AG09319 (cell line): ENCODE results near the gene EPN2.

Experiments used
- DNase-seq: peaks from one replicate; pipeline ENCODE4 v3.0.0-alpha.2; 2010; ENCODE audit warnings: low read depth; ENCODE audit errors: extremely low read depth
- TF ChIP-seq, protein P1 (sequence below): IDR thresholded peaks from 2 replicates; pipeline ENCODE4 v1.5.1; 2011; ENCODE audit warnings: low read depth, mild to moderate bottlenecking, inconsistent platforms, low read length, moderate library complexity

The EPN2 gene

DNA sequence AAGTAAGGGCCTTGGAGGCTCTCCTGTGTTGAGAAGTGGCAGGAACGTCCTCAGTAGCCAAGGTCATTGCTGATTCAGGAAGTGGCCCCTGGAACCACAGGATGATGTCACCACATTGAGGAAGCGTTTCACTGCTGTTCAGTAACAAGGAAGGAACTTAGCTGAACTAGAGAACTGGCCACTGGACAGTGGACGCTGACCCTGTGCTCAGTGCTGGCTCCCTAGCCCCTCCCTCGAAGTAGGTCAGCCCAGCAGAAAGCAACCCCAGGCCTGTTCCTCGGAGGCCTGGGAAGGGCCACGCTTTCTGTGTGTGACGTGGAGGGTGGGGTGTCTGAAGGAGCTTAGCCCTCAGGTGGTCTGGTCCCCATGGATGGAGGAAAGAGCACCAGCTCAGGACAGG lies 67.0 kb downstream of the EPN2 start:
- TF ChIP-seq, protein P1, sequence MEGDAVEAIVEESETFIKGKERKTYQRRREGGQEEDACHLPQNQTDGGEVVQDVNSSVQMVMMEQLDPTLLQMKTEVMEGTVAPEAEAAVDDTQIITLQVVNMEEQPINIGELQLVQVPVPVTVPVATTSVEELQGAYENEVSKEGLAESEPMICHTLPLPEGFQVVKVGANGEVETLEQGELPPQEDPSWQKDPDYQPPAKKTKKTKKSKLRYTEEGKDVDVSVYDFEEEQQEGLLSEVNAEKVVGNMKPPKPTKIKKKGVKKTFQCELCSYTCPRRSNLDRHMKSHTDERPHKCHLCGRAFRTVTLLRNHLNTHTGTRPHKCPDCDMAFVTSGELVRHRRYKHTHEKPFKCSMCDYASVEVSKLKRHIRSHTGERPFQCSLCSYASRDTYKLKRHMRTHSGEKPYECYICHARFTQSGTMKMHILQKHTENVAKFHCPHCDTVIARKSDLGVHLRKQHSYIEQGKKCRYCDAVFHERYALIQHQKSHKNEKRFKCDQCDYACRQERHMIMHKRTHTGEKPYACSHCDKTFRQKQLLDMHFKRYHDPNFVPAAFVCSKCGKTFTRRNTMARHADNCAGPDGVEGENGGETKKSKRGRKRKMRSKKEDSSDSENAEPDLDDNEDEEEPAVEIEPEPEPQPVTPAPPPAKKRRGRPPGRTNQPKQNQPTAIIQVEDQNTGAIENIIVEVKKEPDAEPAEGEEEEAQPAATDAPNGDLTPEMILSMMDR, result no peak
- no peak for DNase-seq

DNA sequence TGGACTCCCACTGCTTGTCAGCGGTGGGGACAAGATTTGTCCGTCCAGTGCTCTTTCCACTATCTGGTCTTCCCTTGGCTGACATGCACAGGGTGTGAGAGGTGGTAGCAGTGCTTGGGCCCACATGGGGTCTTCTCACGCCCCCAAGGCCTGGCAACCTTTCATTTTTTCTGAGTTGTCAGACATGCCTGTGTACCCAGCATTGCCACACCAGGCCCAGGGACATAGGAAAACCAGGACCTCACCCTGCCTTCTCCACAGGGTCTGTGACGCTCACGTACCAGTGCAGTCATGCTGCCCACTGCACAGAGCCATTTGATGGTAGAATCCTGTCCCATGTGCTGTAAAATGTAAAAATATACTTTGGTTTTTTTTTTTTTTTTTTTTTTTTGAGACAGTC lies 67.6 kb downstream of the EPN2 start:
- TF ChIP-seq, protein P1, result no peak
- no peak for DNase-seq

DNA sequence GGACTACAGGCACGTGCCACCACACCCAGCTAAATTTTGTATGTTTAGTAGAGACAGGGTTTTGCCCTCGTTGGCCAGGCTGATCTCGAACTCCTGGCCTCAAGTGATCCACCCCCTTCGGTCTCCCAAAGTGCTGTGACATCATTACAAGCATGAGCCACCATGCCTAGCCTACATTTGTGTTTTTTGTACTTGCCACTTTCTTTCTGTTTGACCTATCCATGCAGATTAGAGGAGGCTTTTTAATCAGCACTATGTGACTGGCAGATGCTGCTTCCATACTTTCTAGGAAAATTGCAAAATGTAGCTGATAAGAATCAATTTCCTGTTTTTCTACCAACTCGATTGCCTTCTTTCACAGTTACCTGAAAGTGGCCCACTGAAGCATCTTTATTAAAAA lies 68.1 kb downstream of the EPN2 start:
- TF ChIP-seq, protein P1, result no peak
- no peak for DNase-seq

DNA sequence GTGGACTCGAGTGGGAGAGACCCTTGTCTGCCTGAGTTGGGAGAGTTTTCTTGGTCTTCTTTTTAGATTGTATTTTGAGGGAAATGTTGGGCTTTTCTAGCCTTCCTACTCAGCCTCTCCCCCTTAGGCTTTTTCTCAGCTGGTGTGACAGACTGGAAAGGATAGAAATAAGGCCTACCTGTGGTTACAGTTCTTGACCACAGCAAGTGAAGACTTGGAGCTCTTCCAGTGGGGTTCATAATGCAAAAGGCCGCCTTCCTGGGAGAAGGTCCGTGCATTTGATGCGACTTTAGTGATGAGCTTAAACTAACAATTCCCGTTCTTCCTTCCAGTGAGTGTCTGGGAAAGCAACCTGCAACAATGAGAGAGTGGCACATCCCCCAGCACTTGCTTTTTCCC lies 68.6 kb downstream of the EPN2 start:
- no peak for DNase-seq
- TF ChIP-seq, protein P1, result no peak

DNA sequence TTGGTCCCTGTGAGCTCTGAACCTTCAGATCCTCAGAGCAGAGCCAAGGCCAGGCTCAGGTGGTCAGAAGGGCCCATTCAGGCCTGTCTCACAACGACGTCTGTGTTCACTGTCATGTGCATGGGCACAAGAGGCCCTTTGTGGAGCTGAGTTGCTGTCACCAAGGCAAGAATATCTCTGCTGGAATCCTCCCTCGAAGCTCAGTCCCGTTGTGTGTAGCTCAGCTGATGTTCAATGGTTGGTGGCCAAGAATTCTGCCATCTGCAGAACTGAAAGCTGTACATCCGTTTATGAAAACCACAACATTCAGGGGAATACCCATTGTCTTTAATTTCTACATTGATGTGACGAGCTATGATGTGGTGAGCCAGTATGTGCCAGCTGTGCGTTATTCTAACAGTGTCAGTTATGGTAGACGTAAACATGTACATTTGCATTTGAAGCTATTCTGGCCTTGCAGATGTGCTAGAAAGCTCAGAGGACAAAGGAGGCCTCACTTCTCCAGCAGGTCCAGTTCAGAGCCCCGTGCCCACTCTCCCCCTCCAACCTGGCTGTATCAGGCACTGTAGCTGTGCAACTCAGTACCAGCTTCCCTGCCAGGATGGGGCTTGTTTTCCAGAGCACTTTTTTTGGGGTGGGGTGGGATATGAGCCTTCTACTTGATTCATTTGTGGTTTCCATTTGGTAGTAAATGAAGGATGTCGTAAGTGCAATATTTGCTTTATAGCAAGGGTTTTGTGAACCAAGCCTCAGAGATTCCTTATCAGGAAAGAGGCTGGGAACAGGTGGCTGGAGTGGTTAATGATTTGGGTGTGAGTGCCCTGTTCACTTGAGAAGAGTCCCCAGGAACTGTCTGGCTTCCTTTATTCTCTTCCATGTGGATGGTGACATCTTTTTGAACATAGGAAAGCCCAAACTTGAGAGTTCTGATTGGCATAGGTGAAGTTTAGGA lies 69.3 kb downstream of the EPN2 start:
- TF ChIP-seq, protein P1, result no peak
- no peak for DNase-seq

DNA sequence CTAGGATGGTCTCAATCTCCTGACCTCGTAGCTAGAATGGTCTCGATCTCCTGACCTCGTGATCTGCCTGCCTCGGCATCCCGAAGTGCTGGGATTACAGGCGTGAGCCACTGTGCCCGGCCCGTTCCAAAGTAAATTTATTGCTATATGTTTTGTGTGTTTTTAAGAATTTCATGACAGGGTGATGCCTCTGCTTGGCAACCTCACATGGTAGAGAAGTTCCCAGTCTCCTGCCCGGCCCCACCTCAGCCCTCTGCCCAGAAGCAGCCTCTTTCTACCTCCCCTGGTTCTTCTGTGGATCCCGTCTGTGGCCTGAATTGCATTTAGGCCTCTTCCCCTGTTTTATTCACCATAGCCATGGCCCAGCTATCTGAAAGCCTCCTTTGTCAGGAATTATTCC lies 70.4 kb downstream of the EPN2 start:
- no peak for DNase-seq
- TF ChIP-seq, protein P1, result no peak

DNA sequence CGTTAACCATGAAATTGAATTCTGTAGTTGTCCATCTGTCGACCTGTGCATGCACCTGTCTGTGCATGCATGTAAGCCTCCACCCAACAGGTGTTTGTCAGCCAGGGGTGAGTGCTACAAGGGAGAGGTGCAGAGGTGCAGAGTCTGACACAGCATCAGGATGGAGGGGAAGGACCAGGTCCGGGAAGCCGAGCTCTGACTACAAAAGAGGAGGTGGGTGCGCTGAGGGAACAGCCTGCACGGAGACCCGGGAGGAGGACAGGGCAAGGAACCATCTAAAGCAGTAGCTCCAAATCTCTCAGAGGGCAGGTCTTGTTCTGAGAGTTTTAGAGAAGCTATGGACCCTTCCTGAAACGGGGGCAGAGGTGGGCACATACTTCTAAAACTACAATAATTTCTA lies 71.2 kb downstream of the EPN2 start:
- no peak for DNase-seq

More for the DNA sequence above, 71.2 kb downstream of the EPN2 start:
- TF ChIP-seq, protein P1, result no peak
